C4-2B (cell line): ENCODE measurements around the gene ALDH18A1.

Source experiments
- ZFX ChIP-seq: fragments of 450-650 bp; IDR thresholded peaks from 2 replicates; pipeline ENCODE4 v1.6.1; 2017
- TF ChIP-seq, protein P1 (sequence below): fragments of 450-650 bp; conservative IDR thresholded peaks from 2 replicates; pipeline ENCODE4 v1.5.1; 2017; ENCODE audit warnings: mild to moderate bottlenecking

DNA sequence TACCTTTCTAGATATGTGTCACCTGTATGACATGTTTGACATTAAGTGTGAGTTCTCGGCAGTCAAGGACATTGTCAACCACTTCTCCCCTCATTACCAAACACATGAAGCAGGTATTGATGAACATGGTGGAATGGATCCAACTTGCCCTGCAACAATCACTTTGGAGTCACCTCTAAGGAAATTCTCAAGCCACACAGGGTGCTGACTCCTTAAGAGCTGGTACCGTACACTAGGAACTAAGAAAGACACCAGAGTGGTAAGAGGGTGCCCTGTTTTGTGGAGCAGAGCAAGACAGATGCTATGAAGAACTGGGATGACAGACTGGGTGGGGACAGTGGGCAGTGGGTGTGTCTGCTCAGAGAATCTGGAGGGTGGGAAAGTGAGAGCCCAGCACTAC, 77.9 kb downstream of the ALDH18A1 start:
- TF ChIP-seq, protein P1, sequence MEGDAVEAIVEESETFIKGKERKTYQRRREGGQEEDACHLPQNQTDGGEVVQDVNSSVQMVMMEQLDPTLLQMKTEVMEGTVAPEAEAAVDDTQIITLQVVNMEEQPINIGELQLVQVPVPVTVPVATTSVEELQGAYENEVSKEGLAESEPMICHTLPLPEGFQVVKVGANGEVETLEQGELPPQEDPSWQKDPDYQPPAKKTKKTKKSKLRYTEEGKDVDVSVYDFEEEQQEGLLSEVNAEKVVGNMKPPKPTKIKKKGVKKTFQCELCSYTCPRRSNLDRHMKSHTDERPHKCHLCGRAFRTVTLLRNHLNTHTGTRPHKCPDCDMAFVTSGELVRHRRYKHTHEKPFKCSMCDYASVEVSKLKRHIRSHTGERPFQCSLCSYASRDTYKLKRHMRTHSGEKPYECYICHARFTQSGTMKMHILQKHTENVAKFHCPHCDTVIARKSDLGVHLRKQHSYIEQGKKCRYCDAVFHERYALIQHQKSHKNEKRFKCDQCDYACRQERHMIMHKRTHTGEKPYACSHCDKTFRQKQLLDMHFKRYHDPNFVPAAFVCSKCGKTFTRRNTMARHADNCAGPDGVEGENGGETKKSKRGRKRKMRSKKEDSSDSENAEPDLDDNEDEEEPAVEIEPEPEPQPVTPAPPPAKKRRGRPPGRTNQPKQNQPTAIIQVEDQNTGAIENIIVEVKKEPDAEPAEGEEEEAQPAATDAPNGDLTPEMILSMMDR, result no peak
- TF ChIP-seq ZFX, result no peak
